GM12891 (cell line): Measurements from ENCODE around the gene GDA.

Source experiments
- POLR2A ChIP-seq: IDR thresholded peaks from 2 replicates; pipeline ENCODE4 v1.6.1; 2011; ENCODE audit warnings: low read depth, low read length, control low read depth
- POLR2AphosphoS5 ChIP-seq: IDR thresholded peaks from 2 replicates; pipeline ENCODE4 v1.6.1; 2011; ENCODE audit warnings: low read depth, low read length, control low read depth

GRCh38 chr9:72185561-72185960 lies 36.3 kb downstream of the GDA start:
- TF ChIP-seq POLR2A (no peak), POLR2AphosphoS5 (no peak)
